GM23338 (cell line): ENCODE measurements around the gene AZIN2. TPM values are rescaled to one million over a fixed set of nuclear protein-coding genes. Genes with fewer than 3 reads are reported as not detected.
"Not testable (repeated sequence)": the region's sequence is repeated elsewhere in the genome, so short reads cannot be mapped to it uniquely, and the experiment has no call there.

Source experiments
- ATAC-seq: fragments of 200-7000 bp; cut with Tn5 transposase; 3 replicates; pipeline ENCODE4 v1.9.1; 2020
- DNase-seq: peaks from one replicate; pipeline ENCODE4 v3.0.0-alpha.2; 2015; ENCODE audit warnings: low spot score
- H2AFZ ChIP-seq: fragments of 200-600 bp; sonication (generic); 2 replicates; pipeline ENCODE4 v1.8.0; 2016; ENCODE audit warnings: antibody characterized with exemption, mild to moderate bottlenecking, moderate library complexity
- H3F3A ChIP-seq: fragments of 200-600 bp; sonication (generic); replicated peaks from 2 replicates; pipeline ENCODE4 v1.8.0; 2017; ENCODE audit warnings: antibody characterized with exemption, mixed run types, low read depth
- H3K27ac ChIP-seq: fragments of 200-600 bp; sonication (generic); 2 replicates; pipeline ENCODE4 v1.6.1; 2016; ENCODE audit warnings: low read depth
- H3K27me3 ChIP-seq: fragments of 200-600 bp; sonication (generic); 2 replicates; pipeline ENCODE4 v1.8.0; 2016; ENCODE audit warnings: mild to moderate bottlenecking, mixed run types, moderate library complexity; ENCODE audit not compliant: insufficient read depth
- H3K36me3 ChIP-seq: fragments of 200-600 bp; sonication (generic); 2 replicates; pipeline ENCODE4 v1.8.0; 2016; ENCODE audit warnings: mild to moderate bottlenecking; ENCODE audit not compliant: insufficient read depth
- H3K4me1 ChIP-seq: fragments of 200-600 bp; sonication (generic); 2 replicates; pipeline ENCODE4 v1.8.0; 2016; ENCODE audit warnings: mild to moderate bottlenecking, moderate library complexity; ENCODE audit not compliant: insufficient read depth
- H3K4me2 ChIP-seq: fragments of 200-600 bp; sonication (generic); 2 replicates; pipeline ENCODE4 v1.7.1; 2017; ENCODE audit warnings: mixed run types
- H3K4me3 ChIP-seq: fragments of 200-600 bp; sonication (generic); 2 replicates; pipeline ENCODE4 v1.6.1; 2016; ENCODE audit warnings: mixed run types
- H3K79me2 ChIP-seq: fragments of 200-600 bp; sonication (generic); replicated peaks from 2 replicates; pipeline ENCODE4 v1.8.0; 2017; ENCODE audit warnings: mild to moderate bottlenecking; ENCODE audit not compliant: insufficient read depth
- H3K9me2 ChIP-seq: fragments of 200-600 bp; sonication (generic); 2 replicates; pipeline ENCODE4 v1.8.0; 2017; ENCODE audit not compliant: insufficient read depth
- H4K20me1 ChIP-seq: fragments of 200-600 bp; sonication (generic); replicated peaks from 2 replicates; pipeline ENCODE4 v1.8.0; 2017; ENCODE audit warnings: mild to moderate bottlenecking; ENCODE audit not compliant: insufficient read depth
- H3K27ac Mint-ChIP-seq: 2 replicates; pipeline ENCODE4 v1.8.0; 2020; ENCODE audit warnings: inconsistent platforms, mild to moderate bottlenecking, moderate library complexity, mixed read lengths
- H3K27me3 Mint-ChIP-seq: 3 replicates; pipeline ENCODE4 v1.8.0; 2022; ENCODE audit warnings: low read depth, mild to moderate bottlenecking, moderate library complexity, mixed read lengths, inconsistent platforms; ENCODE audit not compliant: insufficient read depth, poor library complexity
- H3K36me3 Mint-ChIP-seq: 3 replicates; pipeline ENCODE4 v1.8.0; 2021; ENCODE audit warnings: low read depth, mild to moderate bottlenecking, inconsistent platforms, moderate library complexity, mixed read lengths
- H3K4me1 Mint-ChIP-seq: 3 replicates; pipeline ENCODE4 v1.8.0; 2020; ENCODE audit warnings: mild to moderate bottlenecking, inconsistent platforms, mixed read lengths
- H3K4me3 Mint-ChIP-seq: 3 replicates; pipeline ENCODE4 v1.8.0; 2021; ENCODE audit warnings: moderate library complexity, mild to moderate bottlenecking, inconsistent platforms, mixed read lengths
- H3K9me3 Mint-ChIP-seq: 3 replicates; pipeline ENCODE4 v1.8.0; 2020; ENCODE audit warnings: moderate library complexity, mild to moderate bottlenecking, inconsistent platforms, mixed read lengths
- CREB1 ChIP-seq: fragments of 250-450 bp; sonication (Bioruptor Pico); IDR thresholded peaks from 2 replicates; pipeline ENCODE4 v1.5.0; 2020; ENCODE audit warnings: low read depth, mild to moderate bottlenecking, moderate library complexity
- CTCF ChIP-seq, 2 experiments: fragments of 200-600 bp in 1 of 2; sonication (generic) in 1 of 2; conservative IDR thresholded peaks; 2 replicates each; pipeline versions ENCODE4 v1.5.1 to v1.6.1; 2016 to 2017; ENCODE audit warnings: antibody characterized with exemption in 2 of 2, low read depth in 2 of 2, mild to moderate bottlenecking in 2 of 2, moderate library complexity in 1 of 2
- EZH2 ChIP-seq: fragments of 200-600 bp; sonication (generic); IDR thresholded peaks from one replicate; pipeline ENCODE4 v1.8.0; 2017; ENCODE audit warnings: antibody characterized with exemption, mild to moderate bottlenecking, low read depth; ENCODE audit not compliant: unreplicated experiment
- JUNB ChIP-seq: IDR thresholded peaks from one replicate; pipeline ENCODE4 v1.6.1; 2016; ENCODE audit warnings: antibody characterized with exemption; ENCODE audit not compliant: unreplicated experiment
- NANOG ChIP-seq: IDR thresholded peaks from 2 replicates; pipeline ENCODE4 v1.6.1; 2016; ENCODE audit warnings: antibody characterized with exemption, borderline replicate concordance
- POLR2AphosphoS5 ChIP-seq: IDR thresholded peaks from 2 replicates; pipeline ENCODE4 v1.6.1; 2016; ENCODE audit warnings: antibody characterized with exemption, low read depth
- STAT1 ChIP-seq: IDR thresholded peaks from one replicate; pipeline ENCODE4 v1.6.1; 2016; ENCODE audit warnings: antibody characterized with exemption; ENCODE audit not compliant: unreplicated experiment
- polyA plus RNA-seq: library from polyadenylated mRNA; unstranded; fragments of >200 nt; fragmentation: Nextera tagmentation; extraction: Ambion mirVana; gene quantifications from 2 replicates; pipeline ENCODE4 v1.2.1, GENCODE V29; 2016
- total RNA-seq: library from RNA; depleted of rRNA; stranded (reverse); fragments of >200 nt; shearing (Covaris generic); gene quantifications from 2 replicates; pipeline ENCODE4 v1.2.3, GENCODE V29; 2014
- TF ChIP-seq, protein P1 (sequence below): IDR thresholded peaks from one replicate; pipeline ENCODE4 v1.6.1; 2018; ENCODE audit warnings: antibody characterized with exemption; ENCODE audit not compliant: unreplicated experiment

AZIN2 gene
- total and polyA plus RNA-seq, 2 experiments from 2014 or later = 0.37 to 1.2 TPM

GRCh38 chr1:33065301-33065700 lies 15.7 kb upstream of the AZIN2 start (continued):
- TF ChIP-seq CREB1 (no peak), EZH2 (no peak), STAT1 (no peak)

DNA sequence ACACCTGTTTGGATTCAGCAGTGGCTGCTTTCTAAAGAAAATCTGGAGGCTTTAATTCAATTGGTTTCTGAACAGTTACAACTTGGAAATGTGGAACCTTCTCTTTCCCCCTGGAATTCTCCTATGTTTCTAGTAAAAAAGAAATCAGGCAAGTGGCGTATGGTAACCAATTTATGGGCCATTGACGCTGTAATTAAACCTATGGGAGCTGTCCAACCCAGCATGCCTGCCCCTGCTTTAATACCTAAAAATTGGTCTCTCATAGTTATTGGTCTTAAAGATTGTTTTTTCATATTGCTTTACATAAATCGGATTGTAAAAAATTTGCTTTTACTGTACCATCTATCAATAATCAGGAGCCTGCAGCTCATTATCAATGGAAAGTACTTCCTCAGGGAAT lies 14.5 kb upstream of the AZIN2 start:
- H3K36me3 Mint-ChIP-seq = peaks cover 32% of the 10 kb centered on the region
- not testable (repeated sequence) for H3K79me2 ChIP-seq, H2AFZ ChIP-seq

DNA sequence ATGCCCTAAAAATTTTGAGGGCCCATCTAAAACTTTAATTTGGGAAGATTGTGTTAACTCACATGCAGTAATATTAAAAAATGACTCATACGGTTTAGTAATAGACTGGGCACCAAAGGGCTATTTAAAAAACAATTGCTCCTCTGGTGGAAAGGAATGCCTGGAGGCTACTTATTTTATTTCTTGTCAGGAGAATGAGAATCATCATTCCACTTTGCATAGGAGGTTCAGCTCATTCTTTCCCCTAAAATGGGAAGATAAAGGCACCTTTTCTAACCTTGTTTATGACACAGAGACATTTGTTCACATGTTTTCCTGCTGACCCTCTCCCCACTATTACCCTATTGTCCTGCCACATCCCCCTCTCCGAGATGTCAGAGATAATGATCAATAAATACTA lies 12.8 kb upstream of the AZIN2 start:
- H4K20me1 ChIP-seq, H3K27me3 Mint-ChIP-seq, H3F3A ChIP-seq, DNase-seq, H3K36me3 ChIP-seq, H3K4me1 Mint-ChIP-seq, H3K27me3 ChIP-seq, ATAC-seq, H3K9me2 ChIP-seq, H3K27ac Mint-ChIP-seq, H3K4me3 Mint-ChIP-seq, H3K4me1 ChIP-seq, H3K79me2 ChIP-seq, H3K4me3 ChIP-seq, H3K27ac ChIP-seq, H3K4me2 ChIP-seq: not testable (repeated sequence)
- peaks cover 22% of the 10 kb centered on the region for H3K36me3 Mint-ChIP-seq
- H3K9me3 Mint-ChIP-seq = peaks cover 32% of the 10 kb centered on the region
- 0 out of 2 replicates have a peak overlapping the region, but pooled peaks have one; percentile 18 for H2AFZ ChIP-seq

More for the DNA sequence above, 14.5 kb upstream of the AZIN2 start:
- H3K9me3 Mint-ChIP-seq = peaks cover 49% of the 10 kb centered on the region
- not testable (repeated sequence) for H3K27ac ChIP-seq, H3K27me3 Mint-ChIP-seq, H3F3A ChIP-seq, H3K9me2 ChIP-seq, H3K36me3 ChIP-seq, DNase-seq, H4K20me1 ChIP-seq, H3K4me3 Mint-ChIP-seq, H3K4me2 ChIP-seq, H3K27me3 ChIP-seq, H3K4me1 Mint-ChIP-seq, H3K27ac Mint-ChIP-seq, H3K4me1 ChIP-seq, ATAC-seq, H3K4me3 ChIP-seq

DNA sequence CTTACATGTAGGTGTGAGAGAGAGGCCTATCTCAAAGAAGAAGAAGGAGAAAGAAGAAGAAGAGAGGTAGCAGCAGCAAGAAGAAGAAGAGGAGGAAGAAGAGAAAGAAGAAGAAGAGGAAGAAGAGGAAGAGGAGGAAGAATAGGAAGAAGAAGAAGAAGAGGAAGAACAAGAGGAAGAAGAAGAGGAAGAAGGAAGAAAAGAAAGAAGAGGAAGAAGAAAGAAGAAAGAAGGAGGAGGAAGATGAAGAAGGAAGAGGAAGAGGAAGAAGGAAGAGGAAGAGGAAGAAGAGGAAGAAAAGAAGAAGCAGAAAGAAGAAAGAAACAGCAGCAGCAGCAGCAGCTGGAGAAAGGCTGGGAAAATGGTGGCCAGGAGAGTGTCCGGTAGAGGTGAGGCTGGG lies 10.3 kb upstream of the AZIN2 start:
- H3K4me3 Mint-ChIP-seq = no peak overlapping the region; the same call in 2 of the 3 replicates
- H3K9me2 ChIP-seq = 0 out of 2 replicates have a peak, but pooled peaks cover 5% of the 10 kb centered on the region
- no peaks in the 10 kb centered on the region for H3K27me3 ChIP-seq
- DNase-seq (no peak), ATAC-seq (no peak)
- no peaks in the 10 kb centered on the region for H3F3A ChIP-seq
- H3K27ac ChIP-seq = no peak overlapping the region
- no peak overlapping the region for H3K4me3 ChIP-seq
- H3K4me1 ChIP-seq = no peaks in the 10 kb centered on the region
- no peak overlapping the region for H2AFZ ChIP-seq
- H3K36me3 ChIP-seq = no peaks in the 10 kb centered on the region
- H3K27ac Mint-ChIP-seq = no peak overlapping the region
- no peak overlapping the region for H3K4me2 ChIP-seq
- no peaks in the 10 kb centered on the region for H3K79me2 ChIP-seq
- peaks cover 5% of the 10 kb centered on the region for H3K27me3 Mint-ChIP-seq
- H3K9me3 Mint-ChIP-seq = peaks cover 7% of the 10 kb centered on the region
- no peaks in the 10 kb centered on the region for H3K4me1 Mint-ChIP-seq
- H3K36me3 Mint-ChIP-seq = peaks cover 1% of the 10 kb centered on the region; the same call in 2 of the 3 replicates
- no peaks in the 10 kb centered on the region for H4K20me1 ChIP-seq
- TF ChIP-seq JUNB = no peak
- TF ChIP-seq, protein P1, sequence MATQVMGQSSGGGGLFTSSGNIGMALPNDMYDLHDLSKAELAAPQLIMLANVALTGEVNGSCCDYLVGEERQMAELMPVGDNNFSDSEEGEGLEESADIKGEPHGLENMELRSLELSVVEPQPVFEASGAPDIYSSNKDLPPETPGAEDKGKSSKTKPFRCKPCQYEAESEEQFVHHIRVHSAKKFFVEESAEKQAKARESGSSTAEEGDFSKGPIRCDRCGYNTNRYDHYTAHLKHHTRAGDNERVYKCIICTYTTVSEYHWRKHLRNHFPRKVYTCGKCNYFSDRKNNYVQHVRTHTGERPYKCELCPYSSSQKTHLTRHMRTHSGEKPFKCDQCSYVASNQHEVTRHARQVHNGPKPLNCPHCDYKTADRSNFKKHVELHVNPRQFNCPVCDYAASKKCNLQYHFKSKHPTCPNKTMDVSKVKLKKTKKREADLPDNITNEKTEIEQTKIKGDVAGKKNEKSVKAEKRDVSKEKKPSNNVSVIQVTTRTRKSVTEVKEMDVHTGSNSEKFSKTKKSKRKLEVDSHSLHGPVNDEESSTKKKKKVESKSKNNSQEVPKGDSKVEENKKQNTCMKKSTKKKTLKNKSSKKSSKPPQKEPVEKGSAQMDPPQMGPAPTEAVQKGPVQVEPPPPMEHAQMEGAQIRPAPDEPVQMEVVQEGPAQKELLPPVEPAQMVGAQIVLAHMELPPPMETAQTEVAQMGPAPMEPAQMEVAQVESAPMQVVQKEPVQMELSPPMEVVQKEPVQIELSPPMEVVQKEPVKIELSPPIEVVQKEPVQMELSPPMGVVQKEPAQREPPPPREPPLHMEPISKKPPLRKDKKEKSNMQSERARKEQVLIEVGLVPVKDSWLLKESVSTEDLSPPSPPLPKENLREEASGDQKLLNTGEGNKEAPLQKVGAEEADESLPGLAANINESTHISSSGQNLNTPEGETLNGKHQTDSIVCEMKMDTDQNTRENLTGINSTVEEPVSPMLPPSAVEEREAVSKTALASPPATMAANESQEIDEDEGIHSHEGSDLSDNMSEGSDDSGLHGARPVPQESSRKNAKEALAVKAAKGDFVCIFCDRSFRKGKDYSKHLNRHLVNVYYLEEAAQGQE = no peak
- TF ChIP-seq CREB1 = no peak
- TF ChIP-seq EZH2 = no peak
- TF ChIP-seq CTCF (conservative IDR thresholded peaks at IDR 0.05; ENCODE audit: low read depth in 2 of 2) = no peak
- no peak for TF ChIP-seq POLR2AphosphoS5
- no peak for TF ChIP-seq NANOG
